GM23338 (cell line): Measurements from ENCODE around the gene PSMA1. TPM values are rescaled to one million over a fixed set of nuclear protein-coding genes. Genes with fewer than 3 reads are reported as not detected.

Experiments used
- ATAC-seq: fragments of 200-7000 bp; cut with Tn5 transposase; 3 replicates; pipeline ENCODE4 v1.9.1; 2020
- DNase-seq: peaks from one replicate; pipeline ENCODE4 v3.0.0-alpha.2; 2015; ENCODE audit warnings: low spot score
- H2AFZ ChIP-seq: fragments of 200-600 bp; sonication (generic); 2 replicates; pipeline ENCODE4 v1.8.0; 2016; ENCODE audit warnings: antibody characterized with exemption, mild to moderate bottlenecking, moderate library complexity
- H3F3A ChIP-seq: fragments of 200-600 bp; sonication (generic); replicated peaks from 2 replicates; pipeline ENCODE4 v1.8.0; 2017; ENCODE audit warnings: antibody characterized with exemption, mixed run types, low read depth
- H3K27ac ChIP-seq: fragments of 200-600 bp; sonication (generic); 2 replicates; pipeline ENCODE4 v1.6.1; 2016; ENCODE audit warnings: low read depth
- H3K27me3 ChIP-seq: fragments of 200-600 bp; sonication (generic); 2 replicates; pipeline ENCODE4 v1.8.0; 2016; ENCODE audit warnings: mild to moderate bottlenecking, mixed run types, moderate library complexity; ENCODE audit not compliant: insufficient read depth
- H3K36me3 ChIP-seq: fragments of 200-600 bp; sonication (generic); 2 replicates; pipeline ENCODE4 v1.8.0; 2016; ENCODE audit warnings: mild to moderate bottlenecking; ENCODE audit not compliant: insufficient read depth
- H3K4me1 ChIP-seq: fragments of 200-600 bp; sonication (generic); 2 replicates; pipeline ENCODE4 v1.8.0; 2016; ENCODE audit warnings: mild to moderate bottlenecking, moderate library complexity; ENCODE audit not compliant: insufficient read depth
- H3K4me2 ChIP-seq: fragments of 200-600 bp; sonication (generic); 2 replicates; pipeline ENCODE4 v1.7.1; 2017; ENCODE audit warnings: mixed run types
- H3K4me3 ChIP-seq: fragments of 200-600 bp; sonication (generic); 2 replicates; pipeline ENCODE4 v1.6.1; 2016; ENCODE audit warnings: mixed run types
- H3K79me2 ChIP-seq: fragments of 200-600 bp; sonication (generic); replicated peaks from 2 replicates; pipeline ENCODE4 v1.8.0; 2017; ENCODE audit warnings: mild to moderate bottlenecking; ENCODE audit not compliant: insufficient read depth
- H3K9me2 ChIP-seq: fragments of 200-600 bp; sonication (generic); 2 replicates; pipeline ENCODE4 v1.8.0; 2017; ENCODE audit not compliant: insufficient read depth
- H4K20me1 ChIP-seq: fragments of 200-600 bp; sonication (generic); replicated peaks from 2 replicates; pipeline ENCODE4 v1.8.0; 2017; ENCODE audit warnings: mild to moderate bottlenecking; ENCODE audit not compliant: insufficient read depth
- H3K27ac Mint-ChIP-seq: 2 replicates; pipeline ENCODE4 v1.8.0; 2020; ENCODE audit warnings: inconsistent platforms, mild to moderate bottlenecking, moderate library complexity, mixed read lengths
- H3K27me3 Mint-ChIP-seq: 3 replicates; pipeline ENCODE4 v1.8.0; 2022; ENCODE audit warnings: low read depth, mild to moderate bottlenecking, moderate library complexity, mixed read lengths, inconsistent platforms; ENCODE audit not compliant: insufficient read depth, poor library complexity
- H3K36me3 Mint-ChIP-seq: 3 replicates; pipeline ENCODE4 v1.8.0; 2021; ENCODE audit warnings: low read depth, mild to moderate bottlenecking, inconsistent platforms, moderate library complexity, mixed read lengths
- H3K4me1 Mint-ChIP-seq: 3 replicates; pipeline ENCODE4 v1.8.0; 2020; ENCODE audit warnings: mild to moderate bottlenecking, inconsistent platforms, mixed read lengths
- H3K4me3 Mint-ChIP-seq: 3 replicates; pipeline ENCODE4 v1.8.0; 2021; ENCODE audit warnings: moderate library complexity, mild to moderate bottlenecking, inconsistent platforms, mixed read lengths
- H3K9me3 Mint-ChIP-seq: 3 replicates; pipeline ENCODE4 v1.8.0; 2020; ENCODE audit warnings: moderate library complexity, mild to moderate bottlenecking, inconsistent platforms, mixed read lengths
- CREB1 ChIP-seq: fragments of 250-450 bp; sonication (Bioruptor Pico); IDR thresholded peaks from 2 replicates; pipeline ENCODE4 v1.5.0; 2020; ENCODE audit warnings: low read depth, mild to moderate bottlenecking, moderate library complexity
- CTCF ChIP-seq, 2 experiments: fragments of 200-600 bp in 1 of 2; sonication (generic) in 1 of 2; conservative IDR thresholded peaks; 2 replicates each; pipeline versions ENCODE4 v1.5.1 to v1.6.1; 2016 to 2017; ENCODE audit warnings: antibody characterized with exemption in 2 of 2, low read depth in 2 of 2, mild to moderate bottlenecking in 2 of 2, moderate library complexity in 1 of 2
- ETS1 ChIP-seq: IDR thresholded peaks from 2 replicates; pipeline ENCODE4 v1.6.1; 2016; ENCODE audit warnings: antibody characterized with exemption
- EZH2 ChIP-seq: fragments of 200-600 bp; sonication (generic); IDR thresholded peaks from one replicate; pipeline ENCODE4 v1.8.0; 2017; ENCODE audit warnings: antibody characterized with exemption, mild to moderate bottlenecking, low read depth; ENCODE audit not compliant: unreplicated experiment
- EZH2phosphoT487 ChIP-seq: fragments of 200-600 bp; sonication (generic); IDR thresholded peaks from one replicate; pipeline ENCODE4 v1.8.1; 2018; ENCODE audit warnings: antibody characterized with exemption; ENCODE audit not compliant: unreplicated experiment
- JUNB ChIP-seq: IDR thresholded peaks from one replicate; pipeline ENCODE4 v1.6.1; 2016; ENCODE audit warnings: antibody characterized with exemption; ENCODE audit not compliant: unreplicated experiment
- NANOG ChIP-seq: IDR thresholded peaks from 2 replicates; pipeline ENCODE4 v1.6.1; 2016; ENCODE audit warnings: antibody characterized with exemption, borderline replicate concordance
- POLR2AphosphoS5 ChIP-seq: IDR thresholded peaks from 2 replicates; pipeline ENCODE4 v1.6.1; 2016; ENCODE audit warnings: antibody characterized with exemption, low read depth
- REST ChIP-seq: IDR thresholded peaks from one replicate; pipeline ENCODE4 v1.6.1; 2018; ENCODE audit warnings: antibody characterized with exemption; ENCODE audit not compliant: unreplicated experiment
- STAT1 ChIP-seq: IDR thresholded peaks from one replicate; pipeline ENCODE4 v1.6.1; 2016; ENCODE audit warnings: antibody characterized with exemption; ENCODE audit not compliant: unreplicated experiment
- ZNF114 ChIP-seq: fragments of 250-450 bp; sonication (Bioruptor Pico); IDR thresholded peaks from 2 replicates; pipeline ENCODE4 v1.5.0; 2020; ENCODE audit warnings: mild to moderate bottlenecking, moderate library complexity
- ZNF331 ChIP-seq: fragments of 250-450 bp; sonication (Bioruptor Pico); IDR thresholded peaks from 2 replicates; pipeline ENCODE4 v1.5.0; 2020; ENCODE audit warnings: low read depth, mild to moderate bottlenecking, moderate library complexity
- ZNF462 ChIP-seq: fragments of 250-450 bp; sonication (Bioruptor Pico); IDR thresholded peaks from 2 replicates; pipeline ENCODE4 v1.5.0; 2020; ENCODE audit warnings: mild to moderate bottlenecking, moderate library complexity
- polyA plus RNA-seq: library from polyadenylated mRNA; unstranded; fragments of >200 nt; fragmentation: Nextera tagmentation; extraction: Ambion mirVana; gene quantifications from 2 replicates; pipeline ENCODE4 v1.2.1, GENCODE V29; 2016
- total RNA-seq: library from RNA; depleted of rRNA; stranded (reverse); fragments of >200 nt; shearing (Covaris generic); gene quantifications from 2 replicates; pipeline ENCODE4 v1.2.3, GENCODE V29; 2014

PSMA1 gene
- total and polyA plus RNA-seq, 2 experiments from 2014 or later, result 169 to 338 TPM

- no peaks in the 10 kb centered on the region for H3K9me3 Mint-ChIP-seq
- no peak for TF ChIP-seq ETS1
- TF ChIP-seq ZNF462 (CRISPR knock-in tag), result no peak
- TF ChIP-seq EZH2phosphoT487, result no peak
- TF ChIP-seq POLR2AphosphoS5, result no peak
- TF ChIP-seq STAT1, result no peak
- no peak for TF ChIP-seq JUNB
- no peak for TF ChIP-seq EZH2
- no peak for TF ChIP-seq CREB1 (CRISPR knock-in tag)
- TF ChIP-seq ZNF331 (CRISPR knock-in tag), result no peak
- TF ChIP-seq CTCF (conservative IDR thresholded peaks at IDR 0.05; ENCODE audit: low read depth in 2 of 2), result no peak
- no peak for TF ChIP-seq ZNF114
- no peak for TF ChIP-seq NANOG
- no peak for TF ChIP-seq REST
- no peak for DNase-seq
Observed at GRCh38 chr11:14542324-14542723, 22.1 kb upstream of the PSMA1 start.

More at GRCh38 chr11:14542324-14542723, 22.1 kb upstream of the PSMA1 start:
- Histone ChIP-seq H3K4me2 (peak overlapping the region; percentile 39; the same call in 1 of the 2 replicates), H3K9me2 (no peaks in the 10 kb centered on the region), H3K79me2 (no peaks in the 10 kb centered on the region), H3K27ac (no peak overlapping the region), H3K36me3 (no peaks in the 10 kb centered on the region), H3K4me1 (peaks cover 33% of the 10 kb centered on the region), H3K4me3 (no peak overlapping the region), H3F3A (peaks cover 3% of the 10 kb centered on the region; the same call in 1 of the 2 replicates), H4K20me1 (no peaks in the 10 kb centered on the region), H2AFZ (0 out of 2 replicates have a peak overlapping the region, but pooled peaks have one; percentile 15), H3K27me3 (no peaks in the 10 kb centered on the region)
- Mint-ChIP-seq H3K27ac (no peak overlapping the region), H3K27me3 (no peaks in the 10 kb centered on the region), H3K36me3 (no peaks in the 10 kb centered on the region), H3K4me1 (peaks cover 25% of the 10 kb centered on the region), H3K4me3 (no peak overlapping the region)
- ATAC-seq, result no peak; the same call in 2 of the 3 replicates
